C4-2B (cell line): ENCODE measurements around the gene CLDN3.

Experiments used
- CTCF ChIP-seq: fragments of 450-650 bp; conservative IDR thresholded peaks from 2 replicates; pipeline ENCODE4 v1.5.1; 2017; ENCODE audit warnings: mild to moderate bottlenecking
- ZFX ChIP-seq: fragments of 450-650 bp; IDR thresholded peaks from 2 replicates; pipeline ENCODE4 v1.6.1; 2017

GRCh38 chr7:73770860-73771670 is 995 bp upstream of the CLDN3 start:
- TF ChIP-seq ZFX (no peak), CTCF (no peak)
